GM21447 (cell line): ENCODE measurements around the gene VWC2L.

Experiments
- ATAC-seq: cut with Tn5 transposase; IDR thresholded peaks from one replicate; pipeline ENCODE4 v1.9.1; 2021; ENCODE audit not compliant: unreplicated experiment

VWC2L gene

GRCh38 chr2:214465363-214466146, 54.7 kb downstream of the VWC2L start:
- no peak for ATAC-seq

DNA sequence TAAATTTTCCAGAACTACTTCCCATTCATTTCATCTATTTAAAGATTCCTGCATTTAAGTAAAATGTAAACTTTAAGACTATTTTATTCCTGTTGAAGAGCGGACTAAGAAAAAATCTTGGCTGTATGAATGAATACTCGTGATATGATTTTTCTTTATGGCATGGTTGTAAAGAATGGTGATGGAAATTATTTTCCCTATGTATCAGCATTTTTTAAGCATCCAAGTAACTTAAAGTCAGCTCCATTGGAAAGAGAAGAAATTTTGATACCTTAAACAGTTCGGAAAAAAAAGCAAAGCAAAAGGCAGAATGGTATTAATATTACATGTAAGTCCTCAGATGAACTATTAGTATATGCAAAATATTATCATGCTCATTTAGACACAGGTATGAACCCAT, 58.9 kb downstream of the VWC2L start:
- ATAC-seq, result no peak

DNA sequence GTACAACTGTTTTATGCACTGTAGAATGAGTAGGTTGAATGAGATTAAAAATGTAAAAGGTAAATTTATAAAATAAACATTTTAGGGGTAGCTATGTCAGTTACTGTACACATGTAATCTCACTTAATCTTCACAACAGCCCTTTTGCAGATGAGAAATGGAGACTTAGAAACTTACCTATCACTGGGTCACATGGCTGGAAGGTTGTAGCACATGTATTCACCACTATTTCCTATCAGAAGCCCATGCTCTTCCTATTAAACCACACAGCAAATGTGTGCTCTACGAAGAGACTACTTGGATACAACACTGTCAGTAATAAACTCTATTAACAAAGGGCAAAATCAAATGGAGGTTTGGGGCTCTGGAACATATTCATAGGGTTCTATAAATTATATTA, 60.5 kb downstream of the VWC2L start:
- ATAC-seq, result no peak

DNA sequence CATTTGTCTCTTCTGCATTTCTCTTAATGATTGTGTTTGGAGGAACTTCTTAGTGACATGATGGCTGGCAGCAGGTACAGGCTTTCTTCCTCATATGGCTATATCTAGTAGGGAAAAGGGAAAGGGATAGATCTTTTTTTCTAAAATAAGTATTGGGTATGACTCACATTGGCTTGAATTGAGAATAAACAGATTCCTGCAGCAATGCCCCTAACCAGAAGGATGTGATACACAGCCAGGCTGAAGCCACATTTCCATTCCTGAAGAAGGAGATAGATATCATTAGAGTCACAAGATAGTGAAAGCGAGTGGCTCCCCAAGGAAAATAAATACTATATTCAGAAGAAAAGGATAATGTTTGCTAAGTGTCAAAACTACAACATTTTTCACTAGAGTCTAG, 61.1 kb downstream of the VWC2L start:
- no peak for ATAC-seq

DNA sequence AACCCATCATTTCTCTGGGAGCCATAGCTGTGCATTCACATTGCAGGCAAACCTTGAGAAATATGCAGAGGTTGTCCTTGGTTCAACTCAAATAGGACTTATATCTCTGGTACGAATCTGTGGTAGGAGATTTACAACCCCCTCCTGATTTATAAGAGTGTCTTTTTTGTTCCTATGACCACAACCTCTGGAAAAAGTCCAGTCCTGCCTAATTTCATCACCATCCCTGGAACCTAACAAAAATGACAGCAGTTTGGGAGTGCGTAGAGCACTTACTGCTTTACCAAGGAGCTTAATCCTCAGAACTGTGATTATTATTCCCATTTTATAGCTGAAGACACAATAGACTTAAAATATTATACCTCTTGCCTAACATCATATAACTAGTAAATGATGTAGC, 66.5 kb downstream of the VWC2L start:
- no peak for ATAC-seq

DNA sequence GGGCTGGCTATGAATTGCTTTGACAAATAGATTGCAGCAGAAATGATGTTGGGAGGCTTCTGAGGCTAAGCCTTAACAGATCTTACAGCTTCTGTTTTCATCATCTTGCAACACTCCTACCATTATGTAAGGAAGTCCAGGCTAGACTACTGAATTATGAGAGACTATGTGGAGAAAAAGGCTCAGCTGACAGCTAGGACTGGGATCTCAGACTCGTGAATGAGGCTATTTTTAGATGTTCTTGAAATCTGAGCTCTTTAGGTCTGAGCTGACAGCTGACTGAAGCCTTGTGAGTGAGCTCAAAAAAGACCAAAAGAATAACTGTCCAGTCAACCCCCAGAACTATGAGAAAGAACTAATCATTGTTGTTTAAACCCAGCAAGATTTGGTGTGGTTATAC, 70.3 kb downstream of the VWC2L start:
- no peak for ATAC-seq

DNA sequence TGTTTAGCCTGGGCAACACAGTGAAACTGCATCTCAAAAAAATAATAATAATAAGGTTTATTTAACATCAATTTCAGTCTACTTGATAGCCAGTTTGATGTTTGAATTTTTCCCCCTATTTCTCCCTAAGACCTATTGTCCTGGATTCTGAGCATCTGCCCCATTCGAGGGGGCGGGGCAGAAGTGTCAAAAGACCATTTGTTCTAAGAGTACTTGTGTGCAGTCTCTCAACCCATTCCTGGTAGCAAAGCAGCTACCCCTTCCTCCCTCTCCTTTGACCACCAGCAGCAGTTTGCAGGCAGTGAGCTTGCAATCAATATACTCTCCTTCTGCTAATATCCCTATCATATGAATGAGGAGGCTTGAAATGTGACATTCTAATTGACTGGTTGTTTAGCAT, 71.9 kb downstream of the VWC2L start:
- ATAC-seq, result no peak

- no peak for ATAC-seq
These were observed 73.4 kb downstream of the VWC2L start for GRCh38 chr2:214484239-214484638.

DNA sequence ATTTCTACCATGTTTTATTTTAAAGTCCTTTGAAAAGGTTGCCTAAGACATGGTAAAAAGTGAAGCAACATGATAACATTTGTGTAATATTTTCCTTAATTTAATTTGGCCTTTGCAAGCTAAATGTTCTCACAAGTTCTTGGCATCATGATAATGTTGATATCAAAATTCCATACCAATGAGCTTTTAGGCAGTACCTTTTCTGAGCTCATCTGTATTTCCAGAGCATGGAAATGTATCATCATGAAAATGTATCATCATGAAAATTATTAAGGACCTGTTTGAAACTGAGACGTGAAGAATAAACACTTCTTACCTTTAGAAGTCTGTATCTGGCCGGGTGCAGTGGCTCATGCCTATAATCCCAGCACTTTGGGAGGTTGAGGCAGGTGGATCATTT, 73.8 kb downstream of the VWC2L start:
- ATAC-seq, result no peak

DNA sequence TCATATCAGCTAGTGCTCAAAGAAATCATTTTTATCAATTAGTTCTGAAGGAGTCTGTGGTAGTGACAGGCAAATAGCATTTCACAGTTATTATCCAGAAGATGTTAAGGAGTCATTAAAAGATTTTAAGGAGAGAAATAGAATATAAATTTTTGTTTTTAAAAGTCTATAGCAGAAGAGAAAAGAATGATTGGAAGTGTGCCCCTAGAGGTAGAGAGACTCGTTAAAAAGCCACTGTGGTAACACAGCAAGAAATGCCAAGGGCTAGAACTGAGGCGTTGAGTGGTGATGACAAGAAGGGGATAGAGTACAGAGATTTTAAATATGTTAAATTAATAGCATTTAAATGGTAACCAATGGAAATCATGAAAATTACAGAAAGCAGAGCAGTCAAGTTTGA, 78.3 kb downstream of the VWC2L start:
- ATAC-seq, result no peak

DNA sequence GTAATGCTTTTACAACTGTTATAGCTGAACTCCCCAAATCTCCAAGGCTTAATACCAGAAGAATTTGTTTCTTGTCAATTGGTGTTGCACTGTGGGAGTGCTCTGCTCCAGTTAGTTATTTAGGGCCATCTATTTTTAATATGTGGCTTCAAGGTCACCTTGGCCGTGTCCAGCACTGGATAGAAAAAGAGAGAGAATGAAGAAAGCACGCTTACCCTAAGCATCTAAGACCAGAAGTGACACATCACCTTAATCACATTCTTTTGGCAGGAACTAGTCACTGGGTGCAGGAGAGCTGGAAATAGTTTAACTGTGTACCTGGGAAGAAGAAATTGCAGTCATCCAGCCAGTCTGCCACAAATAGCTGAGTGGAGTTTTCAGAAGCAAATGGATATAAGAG, 78.8 kb downstream of the VWC2L start:
- no peak for ATAC-seq

DNA sequence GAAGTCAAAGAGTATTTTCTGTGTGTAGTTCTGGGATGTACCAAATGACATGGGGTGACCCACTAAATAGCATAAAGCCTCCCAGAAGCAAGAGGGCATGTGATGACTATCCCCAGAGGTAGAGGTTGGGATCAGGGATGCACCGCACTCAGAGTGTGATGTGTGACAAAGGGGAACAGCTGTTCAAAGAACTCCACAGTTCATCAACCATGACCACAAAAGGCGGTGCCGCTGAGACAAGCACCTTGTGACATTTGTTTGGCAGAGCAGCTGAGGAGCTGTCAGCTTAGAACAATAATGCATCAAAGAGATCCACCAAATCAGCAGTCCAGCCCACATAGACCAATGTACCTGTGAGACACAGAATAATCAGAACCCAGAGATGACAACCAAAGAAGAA, 81.3 kb downstream of the VWC2L start:
- ATAC-seq, result no peak

GRCh38 chr2:214492608-214493007, 81.8 kb downstream of the VWC2L start:
- no peak for ATAC-seq

DNA sequence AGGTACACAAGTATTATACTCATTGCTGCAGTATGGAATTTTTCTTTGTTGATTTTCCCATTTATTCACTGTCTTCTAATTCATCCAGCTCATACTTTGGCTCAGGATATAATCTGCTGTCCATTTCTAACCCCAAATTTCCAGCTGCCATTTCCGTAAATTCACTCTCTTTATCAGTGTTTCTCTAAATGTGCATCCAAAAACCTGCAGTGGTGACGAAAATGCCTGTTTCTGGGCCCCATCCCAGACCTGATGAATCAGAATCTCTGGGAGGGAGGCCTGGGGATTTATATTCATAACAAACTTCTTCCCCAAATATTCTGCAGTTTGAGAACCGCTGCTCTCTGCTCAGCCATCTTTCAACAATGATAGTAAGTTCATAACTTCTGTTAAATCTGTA, 86.6 kb downstream of the VWC2L start:
- ATAC-seq, result no peak

GRCh38 chr2:214503568-214503967, 92.7 kb downstream of the VWC2L start:
- ATAC-seq, result no peak

GRCh38 chr2:214504599-214505376, 93.9 kb downstream of the VWC2L start:
- no peak for ATAC-seq

GRCh38 chr2:214507032-214507431, 96.2 kb downstream of the VWC2L start:
- ATAC-seq, result no peak

DNA sequence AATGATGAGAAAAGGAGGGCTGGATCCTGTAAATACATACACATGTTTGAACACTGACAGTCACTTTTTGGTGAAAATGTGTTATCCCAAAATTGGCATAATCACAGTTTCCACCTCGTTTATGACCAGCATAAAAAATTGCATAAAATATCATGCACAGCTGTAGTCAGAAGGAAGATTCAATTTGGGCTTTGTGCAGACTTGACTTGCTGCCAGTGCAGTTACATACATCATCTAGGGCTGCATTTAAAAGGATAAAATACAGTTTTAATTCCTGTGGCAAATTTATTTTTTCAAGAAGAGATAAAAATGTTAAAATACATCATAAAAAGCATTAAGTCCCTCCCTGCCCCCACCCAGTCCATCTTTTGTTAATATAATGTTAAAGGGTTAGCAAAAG, 103.8 kb downstream of the VWC2L start:
- no peak for ATAC-seq

GRCh38 chr2:214515111-214515510, 104.3 kb downstream of the VWC2L start:
- no peak for ATAC-seq

- no peak for ATAC-seq
These were observed 108.5 kb downstream of the VWC2L start for GRCh38 chr2:214519258-214519818.

GRCh38 chr2:214529021-214529420, 118.2 kb downstream of the VWC2L start:
- ATAC-seq, result no peak

- ATAC-seq, result no peak
These were observed 118.7 kb downstream of the VWC2L start for GRCh38 chr2:214529514-214529913.
